Naive thymus-derived CD8-positive, alpha-beta T cell (primary cell): Measurements from ENCODE around the gene PLA2G2D. TPM values are rescaled to one million over a fixed set of nuclear protein-coding genes. Genes with fewer than 3 reads are reported as not detected.
"Not testable (repeated sequence)": the region's sequence is repeated elsewhere in the genome, so short reads cannot be mapped to it uniquely, and the experiment has no call there.

Experiments
- ATAC-seq, 2 donors: fragments of 150-1000 bp; cut with Tn5 transposase in 1 of 2; sonication (Bioruptor Pico), chemical (Tn5 transposase) in 1 of 2; 1 replicate in 1 of 2; 2 replicates in 1 of 2; pipeline ENCODE4 v1.10.0; 2021; ENCODE audit warnings: mild to moderate bottlenecking in 2 of 2, moderate library complexity in 2 of 2
- POLR2A ChIA-PET: fragments of 350-600 bp; sonication (Branson Sonifier 250); formaldehyde crosslinking; loops from one replicate; lab custom pipeline; 2021; ENCODE audit warnings: antibody characterized with exemption; lab: Charles Lee
- DNase-seq, 10 donors: peaks; one replicate each; pipeline versions ENCODE4 v3.0.0 to v3.0.0-alpha.2; 2020 to 2022
- H3K27ac Mint-ChIP-seq, 10 donors: one replicate each; pipeline ENCODE4 v1.8.0; 2020 to 2022; ENCODE audit warnings: mild to moderate bottlenecking in 10 of 10, mixed read lengths in 10 of 10, moderate library complexity in 4 of 10, inconsistent platforms in 1 of 10
- H3K27me3 Mint-ChIP-seq, 5 donors: one replicate each; pipeline ENCODE4 v1.8.0; 2021 to 2022; ENCODE audit warnings: mixed read lengths in 5 of 5
- H3K36me3 Mint-ChIP-seq, 3 donors: one replicate each; pipeline ENCODE4 v1.8.0; 2020 to 2022; ENCODE audit warnings: mixed read lengths in 3 of 3, mild to moderate bottlenecking in 2 of 3, inconsistent platforms in 1 of 3
- H3K4me1 Mint-ChIP-seq, 4 donors: one replicate each; pipeline ENCODE4 v1.8.0; 2021 to 2022; ENCODE audit warnings: mixed read lengths in 4 of 4
- H3K4me3 Mint-ChIP-seq, 10 donors: one replicate each; pipeline ENCODE4 v1.8.0; 2020 to 2022; ENCODE audit warnings: mild to moderate bottlenecking in 10 of 10, mixed read lengths in 10 of 10, moderate library complexity in 6 of 10, inconsistent platforms in 1 of 10
- H3K9me3 Mint-ChIP-seq, 9 donors: one replicate each; pipeline ENCODE4 v1.8.0; 2020 to 2022; ENCODE audit warnings: mixed read lengths in 9 of 9, mild to moderate bottlenecking in 3 of 9, inconsistent platforms in 1 of 9, moderate library complexity in 1 of 9
- polyA plus RNA-seq, 3 donors: library from polyadenylated mRNA; unstranded; fragments of 300-500 nt; fragmentation: Illumina TruSeq; gene quantifications; one replicate each; pipeline ENCODE4 v1.2.3, GENCODE V29; 2021
- total RNA-seq, 8 experiments: library from RNA in 2 of 8; stranded (reverse) in 2 of 8; gene quantifications; one replicate each; pipeline ENCODE4 v1.2.3 and lab custom pipeline; 2021 to 2026

The PLA2G2D gene
- total and polyA plus RNA-seq, 5 experiments from 2014 or later = not detected

DNA sequence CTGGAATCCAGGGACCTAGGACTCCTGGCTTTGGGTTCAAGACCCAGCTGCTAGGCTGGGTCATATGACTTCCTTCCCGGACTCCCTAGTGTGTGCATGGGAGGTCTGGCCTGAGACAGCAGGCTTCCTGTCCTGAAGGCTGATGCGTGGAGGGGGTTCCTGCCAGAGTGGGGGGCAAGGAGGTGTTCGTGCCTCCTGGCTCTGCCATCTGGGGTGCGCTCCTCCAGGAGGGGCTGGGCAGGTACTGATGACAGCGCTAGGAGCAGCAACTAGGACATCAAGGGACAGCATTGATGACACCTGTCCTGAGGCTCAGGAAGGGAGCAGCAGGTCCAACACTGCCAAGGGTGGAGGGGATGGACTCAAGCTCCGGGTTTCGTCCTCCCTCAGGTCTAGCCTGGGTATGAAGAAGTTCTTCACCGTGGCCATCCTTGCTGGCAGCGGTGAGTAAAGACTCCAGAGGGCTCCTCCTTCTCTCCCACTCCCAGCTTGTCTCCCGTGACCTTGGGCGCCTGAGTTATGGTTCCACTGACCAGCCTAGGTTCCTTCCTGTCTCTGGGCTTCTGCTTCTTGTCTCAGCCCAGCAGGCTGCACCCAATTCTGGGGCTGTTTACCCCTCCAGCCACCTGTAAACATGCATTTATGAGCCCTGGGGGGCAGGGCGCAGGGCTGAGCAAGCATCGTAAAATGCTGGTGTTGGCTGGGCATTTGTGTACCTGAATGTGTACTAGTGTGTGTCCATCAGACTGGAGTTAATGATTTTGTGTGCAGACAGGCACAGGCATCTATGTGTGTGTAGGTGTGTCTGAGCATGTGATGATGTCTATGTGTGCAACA is 20.7 kb upstream of the PLA2G2D start:
- ATAC-seq (no peak), DNase-seq (no peak)
- H3K9me3 Mint-ChIP-seq = no peaks in the 10 kb centered on the region
- peaks cover 0 to 2% (median 0%) of the 10 kb centered on the region in 4 donors for H3K4me1 Mint-ChIP-seq
- H3K27ac Mint-ChIP-seq = no peak overlapping the region
- POLR2A ChIA-PET = no interaction called here
- H3K4me3 Mint-ChIP-seq = no peak overlapping the region
- peaks cover 10 to 25% (median 15%) of the 10 kb centered on the region in 5 donors for H3K27me3 Mint-ChIP-seq
- no peaks in the 10 kb centered on the region for H3K36me3 Mint-ChIP-seq

DNA sequence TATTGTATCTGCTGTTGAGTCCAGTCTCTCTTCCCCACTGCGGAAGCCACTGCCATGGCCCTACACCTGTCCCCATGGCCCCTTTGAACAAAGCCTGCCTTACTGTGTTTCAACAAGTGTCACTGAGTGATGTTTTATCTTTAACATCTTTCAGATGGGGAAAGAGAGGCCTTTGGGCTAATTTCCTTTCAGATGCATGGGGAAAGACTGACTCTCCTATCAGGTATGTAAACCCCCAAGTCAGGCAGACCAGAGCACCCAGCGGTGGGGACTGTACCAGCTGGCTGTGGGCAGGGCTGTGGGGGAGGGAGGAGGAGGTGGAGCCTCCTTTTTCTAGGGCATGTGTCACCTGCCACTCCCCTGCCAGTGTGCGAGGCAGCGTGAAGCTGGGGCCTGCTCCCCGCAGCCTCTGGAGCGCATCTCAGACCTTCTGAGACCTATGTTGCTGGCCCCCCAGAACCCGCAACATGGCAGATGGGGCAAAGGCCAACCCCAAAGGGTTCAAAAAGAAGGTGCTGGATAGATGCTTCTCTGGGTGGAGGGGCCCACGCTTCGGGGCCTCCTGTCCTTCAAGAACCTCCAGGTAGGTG is 19.7 kb upstream of the PLA2G2D start, which contains the start of gene PLA2G2F:
TSS of gene PLA2G2F (plus strand) at position 363 of the 590 bp plus-strand sequence. CDS start at position 468, 105 bp downstream.
- no peaks in the 10 kb centered on the region for H3K9me3 Mint-ChIP-seq

DNA sequence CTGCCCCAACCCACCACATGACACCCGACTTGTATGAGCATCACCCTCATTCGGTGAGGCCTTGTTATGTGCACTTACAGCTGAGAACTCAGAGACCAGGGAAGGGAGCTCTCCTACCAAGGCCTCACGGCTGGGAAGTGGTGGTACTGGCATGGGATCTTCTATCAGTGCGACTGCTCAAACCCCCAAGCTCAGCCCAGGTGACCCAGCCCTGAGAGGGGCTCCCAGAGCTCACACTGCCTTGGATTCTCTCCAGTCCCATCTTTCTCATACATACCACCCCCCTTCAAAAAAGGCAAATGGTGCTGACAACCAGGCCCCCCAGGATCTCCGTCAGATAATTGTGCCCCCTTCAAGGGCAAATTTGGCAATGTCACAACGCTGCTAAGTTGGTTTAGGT is 19.0 kb upstream of the PLA2G2D start:
- no peaks in the 10 kb centered on the region for H3K9me3 Mint-ChIP-seq
- POLR2A ChIA-PET = no interaction called here
- H3K27ac Mint-ChIP-seq = no peak overlapping the region
- no peak for ATAC-seq
- DNase-seq = no peak
- H3K4me3 Mint-ChIP-seq = no peak overlapping the region
- H3K36me3 Mint-ChIP-seq = no peaks in the 10 kb centered on the region
- peaks cover 0 to 2% (median 0%) of the 10 kb centered on the region in 4 donors for H3K4me1 Mint-ChIP-seq
- H3K27me3 Mint-ChIP-seq = peaks cover 12 to 26% (median 21%) of the 10 kb centered on the region in 5 donors

More for the DNA sequence above, 19.7 kb upstream of the PLA2G2D start, which contains the start of gene PLA2G2F:
- POLR2A ChIA-PET = no interaction called here
- ATAC-seq (no peak), DNase-seq (no peak)
- Mint-ChIP-seq H3K27ac (no peak within 1 kb of the TSS), H3K27me3 (peaks cover 11 to 25% (median 19%) of the 10 kb centered on the region in 5 donors), H3K4me3 (no peak within 1 kb of the TSS), H3K36me3 (no peaks in the 10 kb centered on the region), H3K4me1 (peaks cover 0 to 2% (median 0%) of the 10 kb centered on the region in 4 donors)

DNA sequence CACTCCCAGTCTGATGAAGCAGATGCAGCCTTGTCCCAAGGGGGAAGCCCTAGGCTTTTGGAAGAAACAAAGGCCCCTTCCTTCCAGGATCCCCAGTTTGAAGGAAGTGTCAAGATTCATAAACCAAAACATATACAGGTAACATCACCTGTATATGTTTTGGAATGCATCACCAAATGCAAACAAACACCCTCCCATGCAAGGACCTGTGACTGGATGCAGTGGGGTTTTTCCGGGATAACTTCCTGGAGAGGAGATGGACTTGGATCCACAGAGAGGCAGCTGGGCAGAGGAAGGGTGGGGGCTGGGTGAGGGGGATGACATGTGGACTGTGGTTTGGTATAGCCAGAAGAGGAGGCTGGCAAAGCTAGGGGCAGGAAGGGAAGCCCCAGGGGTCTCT is 18.3 kb upstream of the PLA2G2D start:
- H3K4me1 Mint-ChIP-seq = peaks cover 0 to 2% (median 0%) of the 10 kb centered on the region in 4 donors
- no peaks in the 10 kb centered on the region for H3K9me3 Mint-ChIP-seq
- no peak overlapping the region for H3K4me3 Mint-ChIP-seq
- POLR2A ChIA-PET = no interaction called here
- no peak for DNase-seq
- peaks cover 15 to 26% (median 21%) of the 10 kb centered on the region in 5 donors for H3K27me3 Mint-ChIP-seq
- H3K27ac Mint-ChIP-seq = no peak overlapping the region
- H3K36me3 Mint-ChIP-seq = no peaks in the 10 kb centered on the region
- ATAC-seq = no peak

DNA sequence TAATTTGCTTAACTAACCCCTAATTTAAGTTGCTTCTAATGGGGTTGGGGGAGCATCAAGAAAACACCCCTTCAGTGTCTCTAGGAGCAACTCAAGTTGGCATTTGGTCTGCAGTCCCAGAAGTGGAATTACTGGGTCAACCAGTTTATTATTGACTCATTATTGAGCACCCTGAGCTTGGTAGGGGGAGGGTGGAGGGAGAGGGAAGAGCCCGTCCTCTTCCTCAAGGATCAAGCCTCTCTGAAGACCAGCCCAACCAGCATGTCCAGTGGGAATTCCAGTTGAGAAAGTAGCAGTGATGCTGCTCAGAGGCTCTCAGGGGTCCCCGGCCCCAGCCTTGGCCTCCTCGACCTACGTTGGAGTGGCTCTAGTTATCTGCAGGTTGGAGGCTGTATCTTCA is 17.7 kb upstream of the PLA2G2D start:
- peaks cover 17 to 31% (median 21%) of the 10 kb centered on the region in 5 donors for H3K27me3 Mint-ChIP-seq
- no peak for DNase-seq
- POLR2A ChIA-PET = no interaction called here
- no peaks in the 10 kb centered on the region for H3K36me3 Mint-ChIP-seq
- no peak overlapping the region for H3K4me3 Mint-ChIP-seq
- ATAC-seq = no peak
- H3K9me3 Mint-ChIP-seq = no peaks in the 10 kb centered on the region
- H3K4me1 Mint-ChIP-seq = peaks cover 0 to 2% (median 0%) of the 10 kb centered on the region in 4 donors
- H3K27ac Mint-ChIP-seq = no peak overlapping the region

DNA sequence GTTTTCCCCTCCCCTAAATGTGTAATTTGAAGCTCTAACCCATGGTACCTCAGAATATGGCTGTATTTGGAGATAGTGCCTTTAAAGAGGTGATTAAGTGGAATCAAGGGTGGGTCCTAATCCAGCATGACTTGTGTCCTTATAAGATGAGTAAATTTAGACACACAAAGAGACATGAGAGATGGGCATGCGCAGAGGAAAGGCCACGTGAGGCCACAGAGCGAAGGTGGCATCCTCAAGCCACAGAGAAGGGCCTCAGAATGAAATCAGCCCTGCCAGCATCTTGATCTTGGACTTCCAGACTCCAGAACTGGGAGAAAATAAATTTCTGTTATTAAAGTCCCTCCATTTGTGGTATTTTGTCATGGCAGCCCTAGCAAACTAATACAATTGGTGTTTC is 16.9 kb upstream of the PLA2G2D start:
- peaks cover 0 to 2% (median 0%) of the 10 kb centered on the region in 4 donors for H3K4me1 Mint-ChIP-seq
- H3K9me3 Mint-ChIP-seq = peaks cover 0 to 2% (median 0%) of the 10 kb centered on the region in 9 donors

DNA sequence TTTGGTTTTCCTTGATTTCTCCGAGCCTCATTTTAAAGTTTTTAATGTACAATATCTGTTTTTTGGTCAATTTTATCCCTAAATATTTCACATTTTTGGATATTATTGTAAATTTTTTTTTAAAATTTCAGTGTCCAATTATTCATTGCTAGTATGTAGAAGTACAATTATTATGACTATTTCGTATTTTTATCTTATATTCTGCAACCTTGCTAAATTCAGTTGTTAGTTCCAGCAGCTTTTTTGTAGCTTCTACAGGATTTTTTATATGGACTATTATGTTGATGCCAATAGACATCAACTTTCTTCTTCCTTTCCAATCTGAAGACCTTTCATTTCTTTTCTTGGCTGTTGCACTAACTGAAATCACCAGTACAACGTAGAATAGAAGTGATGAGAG is 15.7 kb upstream of the PLA2G2D start:
- DNase-seq (no peak), ATAC-seq (no peak)
- no peak overlapping the region for H3K27ac Mint-ChIP-seq
- POLR2A ChIA-PET = no interaction called here
- H3K4me1 Mint-ChIP-seq = peaks cover 0 to 2% (median 0%) of the 10 kb centered on the region in 4 donors
- H3K9me3 Mint-ChIP-seq = peaks cover 0 to 7% (median under 1%) of the 10 kb centered on the region in 9 donors
- H3K27me3 Mint-ChIP-seq = peaks cover 9 to 42% (median 13%) of the 10 kb centered on the region in 5 donors
- H3K4me3 Mint-ChIP-seq = no peak overlapping the region
- H3K36me3 Mint-ChIP-seq = no peaks in the 10 kb centered on the region

More for the DNA sequence above, 16.9 kb upstream of the PLA2G2D start:
- no peaks in the 10 kb centered on the region for H3K36me3 Mint-ChIP-seq
- no peak overlapping the region for H3K27ac Mint-ChIP-seq
- ATAC-seq (no peak), DNase-seq (no peak)
- peaks cover 16 to 39% (median 20%) of the 10 kb centered on the region in 5 donors for H3K27me3 Mint-ChIP-seq
- POLR2A ChIA-PET = no interaction called here
- H3K4me3 Mint-ChIP-seq = no peak overlapping the region

DNA sequence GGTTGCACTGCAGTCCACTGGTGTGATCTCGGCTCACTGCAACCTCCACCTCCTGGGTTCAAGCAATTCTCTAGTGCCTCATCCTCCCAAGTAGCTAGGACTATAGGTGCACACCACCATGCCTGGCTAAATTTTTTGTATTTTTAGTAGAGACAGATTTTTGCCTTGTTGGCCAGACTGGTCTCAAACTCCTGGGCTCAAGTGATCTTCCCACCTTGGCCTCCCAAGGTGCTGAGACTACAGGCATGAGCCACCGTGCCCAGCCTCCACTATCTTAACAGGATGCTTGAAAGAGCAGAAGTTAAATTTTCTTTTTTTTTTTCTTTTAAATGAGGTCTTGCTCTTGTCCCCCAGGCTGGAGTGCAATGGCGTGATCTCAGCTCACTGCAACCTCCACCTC is 11.2 kb upstream of the PLA2G2D start:
- POLR2A ChIA-PET, H3K27ac Mint-ChIP-seq, H3K4me1 Mint-ChIP-seq, ATAC-seq, H3K4me3 Mint-ChIP-seq, H3K36me3 Mint-ChIP-seq: not testable (repeated sequence)
- H3K27me3 Mint-ChIP-seq = peaks cover 3 to 36% (median 8%) of the 10 kb centered on the region in 5 donors
- peaks cover 0 to 14% (median 5%) of the 10 kb centered on the region in 9 donors for H3K9me3 Mint-ChIP-seq
- peak in 1 of 10 donors; percentile 8 for DNase-seq

DNA sequence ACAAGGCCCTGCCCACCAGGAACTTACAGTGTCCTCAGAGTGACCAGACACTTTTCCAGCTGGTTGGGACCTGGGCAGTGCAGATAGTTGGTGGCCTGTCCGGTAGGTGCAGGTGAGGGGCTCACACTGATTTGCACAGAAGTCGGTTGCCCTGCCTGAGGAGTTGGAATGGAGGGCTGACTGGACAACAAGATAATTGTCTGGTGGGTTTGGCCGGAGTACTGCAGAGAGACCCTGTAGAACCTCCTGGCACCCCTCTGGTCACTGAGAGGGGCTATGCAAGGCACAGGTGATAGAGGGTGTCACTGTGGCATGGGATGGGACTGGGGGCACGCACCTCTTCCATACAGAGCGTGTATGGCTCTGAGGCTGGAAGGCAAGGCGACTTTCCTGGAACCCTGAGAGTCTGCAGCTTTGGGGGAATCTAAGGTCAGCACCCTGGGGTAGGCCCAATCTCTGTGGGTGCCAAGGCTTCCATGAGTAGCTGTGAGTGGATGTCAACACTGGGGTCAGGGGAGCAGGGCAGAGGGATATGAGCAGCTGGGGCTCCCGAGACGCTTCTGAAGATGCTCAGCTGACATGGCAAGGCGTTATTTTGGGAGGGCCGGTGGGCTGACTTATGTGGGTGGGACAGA is 7.6 kb upstream of the PLA2G2D start:
- no peaks in the 10 kb centered on the region for H3K36me3 Mint-ChIP-seq
- peak in 1 of 10 donors; percentile 21 for DNase-seq
- no peak overlapping the region for H3K27ac Mint-ChIP-seq
- no peak overlapping the region for H3K4me3 Mint-ChIP-seq
- no peak for ATAC-seq
- peaks cover 2 to 40% (median 14%) of the 10 kb centered on the region in 5 donors for H3K27me3 Mint-ChIP-seq
- H3K4me1 Mint-ChIP-seq = peaks cover 0 to 6% (median 0%) of the 10 kb centered on the region in 4 donors
- POLR2A ChIA-PET = no interaction called here
- peaks cover 0 to 14% (median 5%) of the 10 kb centered on the region in 9 donors for H3K9me3 Mint-ChIP-seq

DNA sequence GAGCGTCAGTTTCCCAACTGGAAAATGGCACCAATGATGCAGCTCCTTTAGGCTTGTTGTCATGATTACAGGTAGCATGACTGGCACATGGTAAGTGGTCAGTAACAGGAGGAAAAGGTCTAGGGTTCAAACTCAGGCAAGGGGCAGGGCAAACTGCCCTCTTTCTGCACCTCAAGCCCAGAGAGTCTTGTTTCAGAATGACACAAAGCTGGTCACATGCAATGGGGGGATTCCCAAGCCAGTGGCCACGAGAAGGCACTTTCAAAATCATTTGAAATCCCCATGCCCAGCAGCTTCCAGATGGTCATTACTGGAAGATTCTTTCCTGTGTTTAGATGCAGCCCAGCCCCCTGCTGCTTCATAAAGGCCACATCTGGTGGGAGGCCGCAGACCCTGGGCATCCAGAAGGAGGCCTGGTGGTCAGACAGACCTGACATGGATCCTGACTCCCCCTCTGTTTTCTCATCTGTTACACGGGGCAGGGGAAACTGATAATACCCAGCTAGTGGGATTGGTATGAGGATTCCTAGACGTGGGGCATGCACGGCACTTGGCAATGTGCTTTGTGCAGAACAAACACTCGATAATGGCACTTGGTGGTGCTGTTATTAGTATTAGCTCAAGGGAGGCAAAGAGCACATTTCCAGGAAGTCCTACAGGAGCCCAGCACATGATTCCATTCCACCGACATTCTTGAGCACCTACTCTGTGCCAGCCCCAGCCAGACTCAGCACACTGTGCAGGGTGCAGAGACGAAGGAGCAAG is 6.9 kb upstream of the PLA2G2D start:
- H3K27ac Mint-ChIP-seq = no peak overlapping the region
- no peaks in the 10 kb centered on the region for H3K36me3 Mint-ChIP-seq
- DNase-seq (peak in 1 of 10 donors; percentile 38), ATAC-seq (no peak)
- H3K27me3 Mint-ChIP-seq = peaks cover 2 to 39% (median 12%) of the 10 kb centered on the region in 5 donors
- no peak overlapping the region for H3K4me3 Mint-ChIP-seq
- H3K4me1 Mint-ChIP-seq = peaks cover 0 to 6% (median 0%) of the 10 kb centered on the region in 4 donors
- H3K9me3 Mint-ChIP-seq = peaks cover 0 to 14% (median 5%) of the 10 kb centered on the region in 9 donors
- POLR2A ChIA-PET = no interaction called here

DNA sequence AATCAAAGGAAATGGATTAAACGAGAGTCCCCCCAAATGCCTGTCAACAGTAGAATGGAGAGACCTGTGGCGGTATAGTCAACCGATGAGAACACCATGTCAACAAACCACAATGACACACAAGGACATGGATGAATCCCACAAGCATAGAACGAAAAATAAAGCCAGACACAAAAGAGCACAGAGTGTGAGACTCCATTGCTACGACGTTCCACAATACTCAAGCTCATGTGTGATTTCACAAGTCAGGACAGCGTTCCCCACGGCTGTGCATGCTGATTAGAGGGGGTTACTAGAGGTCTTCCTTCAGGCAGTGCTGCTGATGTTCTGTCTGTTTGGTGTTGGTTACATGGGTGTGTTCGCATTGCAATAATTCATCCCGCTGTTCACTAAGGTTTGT is 5.8 kb upstream of the PLA2G2D start:
- H3K9me3 Mint-ChIP-seq = peaks cover 0 to 13% (median 4%) of the 10 kb centered on the region in 9 donors
- no peak overlapping the region for H3K4me3 Mint-ChIP-seq
- POLR2A ChIA-PET = no interaction called here
- peaks cover 0 to 7% (median 0%) of the 10 kb centered on the region in 4 donors for H3K4me1 Mint-ChIP-seq
- ATAC-seq = no peak
- no peaks in the 10 kb centered on the region for H3K36me3 Mint-ChIP-seq
- DNase-seq = peak in 1 of 10 donors; percentile 18
- H3K27ac Mint-ChIP-seq = no peak overlapping the region
- peaks cover 3 to 42% (median 12%) of the 10 kb centered on the region in 5 donors for H3K27me3 Mint-ChIP-seq

DNA sequence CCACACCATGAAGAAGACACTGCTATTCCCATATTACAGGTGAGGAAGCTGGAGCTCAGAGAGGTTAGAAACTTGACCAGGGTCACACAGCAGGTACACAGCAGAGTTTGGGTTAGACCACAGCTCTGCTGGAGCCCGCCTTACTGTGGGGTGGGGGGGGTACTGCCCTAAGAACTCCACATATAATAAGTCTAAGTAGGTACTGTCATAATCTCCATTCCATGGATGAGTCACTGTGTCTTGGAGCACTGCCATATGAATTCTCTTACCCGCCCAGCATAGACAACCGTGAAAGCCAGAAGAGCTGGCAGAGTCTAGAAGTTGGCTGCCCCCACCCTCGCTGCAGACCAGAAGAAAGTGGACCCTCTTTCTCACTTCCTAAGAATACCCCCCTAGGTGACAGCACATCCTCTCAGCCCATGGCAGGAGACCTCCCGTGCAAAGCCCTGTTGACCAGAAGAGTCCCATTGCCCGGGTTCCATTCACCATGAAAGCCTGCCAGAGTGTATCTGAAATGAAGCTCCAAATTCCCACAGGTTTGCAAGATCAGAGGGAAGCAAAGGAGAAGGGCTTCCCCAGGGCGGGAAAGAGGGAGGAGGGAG is 5.2 kb upstream of the PLA2G2D start:
- POLR2A ChIA-PET = no interaction called here
- Mint-ChIP-seq H3K27ac (no peak overlapping the region), H3K27me3 (peaks cover 3 to 42% (median 16%) of the 10 kb centered on the region in 5 donors), H3K4me3 (no peak overlapping the region), H3K9me3 (peaks cover 0 to 7% (median 0%) of the 10 kb centered on the region in 9 donors), H3K4me1 (peaks cover 0 to 12% (median 0%) of the 10 kb centered on the region in 4 donors), H3K36me3 (no peaks in the 10 kb centered on the region)
- peak in 1 of 10 donors; percentile 14 for DNase-seq
- ATAC-seq = no peak
